Hindlimb muscle (tissue), 1 donor: ENCODE results near the gene FAF2. TPM values are rescaled to one million over a fixed set of nuclear protein-coding genes. Genes with fewer than 3 reads are reported as not detected.

Source experiments
- DNase-seq: peaks from one replicate; pipeline ENCODE4 v3.0.0-alpha.2; 2013
- polyA plus RNA-seq: library from polyadenylated mRNA; unstranded; fragments of 120-200 nt; gene quantifications from one replicate; pipeline ENCODE4 v1.2.1, GENCODE V29; 2013; ENCODE audit not compliant: insufficient read length

Gene FAF2
- polyA plus RNA-seq, 1 donor, result 26.0 TPM

GRCh38 chr5:176514244-176514950 lies 66.2 kb downstream of the FAF2 start:
- DNase-seq, result no peak

DNA sequence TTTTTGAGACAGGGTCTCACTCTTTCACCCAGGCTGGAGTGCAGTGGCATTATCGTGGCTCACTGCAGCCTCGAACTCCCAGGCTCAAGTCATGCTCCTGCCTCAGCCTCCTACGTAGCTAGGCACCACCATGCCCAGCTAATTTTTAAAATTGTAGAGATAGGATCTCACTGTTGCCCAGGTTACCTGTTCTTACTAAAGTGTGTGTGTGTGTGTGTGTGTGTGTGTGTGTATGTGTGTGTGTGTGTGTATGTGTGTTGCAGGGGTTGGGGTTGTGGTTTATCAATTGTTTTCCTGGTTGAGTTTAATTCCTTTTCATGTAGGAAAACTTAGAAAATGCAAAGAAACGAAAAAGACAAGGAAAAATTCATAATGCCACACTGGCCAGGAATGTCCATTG lies 67.2 kb downstream of the FAF2 start:
- DNase-seq, result no peak

DNA sequence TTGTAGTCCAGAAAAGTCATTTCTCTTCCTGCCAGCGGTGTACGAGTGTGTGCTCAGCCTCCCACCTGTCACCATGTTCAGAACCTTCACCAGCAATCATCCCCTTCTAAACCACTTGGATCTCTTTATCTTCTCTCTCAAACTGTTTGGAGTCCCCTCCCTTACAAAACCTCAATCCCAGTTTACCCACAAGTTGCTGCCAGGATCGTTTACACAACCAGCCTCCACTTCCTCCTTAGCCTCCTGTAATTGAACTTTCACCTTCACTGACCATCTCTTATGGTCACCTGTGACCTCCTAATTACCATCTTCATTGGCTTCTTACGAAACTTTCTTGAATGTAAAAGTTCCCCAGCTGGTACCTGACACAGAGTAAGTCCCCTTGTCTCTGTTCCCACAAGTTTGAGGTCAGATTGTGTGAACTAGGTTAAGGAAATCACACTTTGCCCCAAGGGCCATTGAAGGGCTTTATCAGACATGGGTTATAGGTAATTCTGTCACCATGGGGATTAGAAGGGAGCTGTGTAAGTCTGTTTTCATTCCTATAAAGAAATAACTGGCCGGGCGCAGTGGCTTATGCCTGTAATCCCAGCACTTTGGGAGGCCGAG lies 69.0 kb downstream of the FAF2 start:
- no peak for DNase-seq

DNA sequence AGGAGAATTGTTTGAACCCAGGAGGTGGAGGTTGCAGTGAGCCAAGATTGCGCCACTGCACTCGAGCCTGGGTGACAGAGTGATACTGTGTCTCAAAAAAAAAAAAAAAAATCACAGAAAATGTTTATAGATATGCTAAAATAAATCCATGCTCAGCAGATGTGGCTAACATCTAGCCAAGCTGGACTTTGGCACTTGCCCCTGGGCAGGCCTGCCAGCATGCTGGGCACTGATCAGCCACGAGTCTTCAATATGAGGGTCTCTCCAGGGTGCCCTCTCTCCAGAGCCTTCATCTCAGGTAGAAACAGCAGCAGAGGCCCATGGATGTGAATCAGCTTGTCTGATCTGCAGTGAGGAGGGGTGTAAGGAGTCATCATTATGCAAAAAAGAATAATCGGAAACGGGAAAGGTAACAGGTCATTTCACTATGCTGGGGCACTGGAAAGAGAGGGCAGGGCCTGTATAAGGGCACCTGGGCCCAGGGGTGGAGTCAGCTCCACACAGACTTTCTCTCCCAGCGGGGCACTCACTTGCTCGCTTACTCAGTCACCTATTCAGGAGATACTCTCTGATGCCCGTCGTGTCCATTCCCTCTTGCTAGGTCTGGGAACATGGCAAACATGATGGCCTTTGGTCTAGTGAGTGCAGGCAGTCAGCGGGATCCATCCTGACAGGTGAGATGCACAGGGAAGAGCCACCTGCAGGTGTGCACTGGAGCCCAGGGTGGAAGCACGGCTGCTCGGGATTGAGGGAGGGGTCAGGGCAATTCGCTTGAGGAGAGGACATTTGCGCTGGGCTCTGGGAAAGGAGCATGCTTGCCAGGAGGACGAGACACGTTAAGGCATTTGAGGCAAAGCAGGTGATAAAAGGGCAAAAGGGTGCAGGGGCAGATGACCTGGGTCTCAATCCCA lies 71.9 kb downstream of the FAF2 start:
- DNase-seq, result no peak

DNA sequence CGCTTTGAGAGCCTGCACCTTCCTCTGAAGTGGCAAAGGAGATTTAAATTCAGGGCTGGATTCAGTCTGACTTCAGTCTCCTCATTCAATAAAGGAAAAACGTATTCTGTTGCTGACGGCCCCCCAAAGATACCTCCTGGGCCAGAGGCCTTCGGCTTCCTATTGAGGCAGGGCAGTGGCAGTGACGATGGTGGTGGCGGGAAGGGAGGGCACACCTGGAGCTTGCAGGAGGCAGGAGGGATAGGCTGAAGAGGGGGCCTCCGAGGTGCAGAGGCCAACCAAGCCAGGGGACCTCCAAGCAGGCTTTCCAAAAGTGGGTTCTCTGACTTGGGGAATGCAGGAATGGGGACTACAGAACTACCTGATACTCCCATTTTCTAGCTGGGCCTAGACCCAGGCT lies 73.1 kb downstream of the FAF2 start:
- DNase-seq, result no peak

GRCh38 chr5:176521699-176522263 lies 73.6 kb downstream of the FAF2 start:
- DNase-seq, result no peak

DNA sequence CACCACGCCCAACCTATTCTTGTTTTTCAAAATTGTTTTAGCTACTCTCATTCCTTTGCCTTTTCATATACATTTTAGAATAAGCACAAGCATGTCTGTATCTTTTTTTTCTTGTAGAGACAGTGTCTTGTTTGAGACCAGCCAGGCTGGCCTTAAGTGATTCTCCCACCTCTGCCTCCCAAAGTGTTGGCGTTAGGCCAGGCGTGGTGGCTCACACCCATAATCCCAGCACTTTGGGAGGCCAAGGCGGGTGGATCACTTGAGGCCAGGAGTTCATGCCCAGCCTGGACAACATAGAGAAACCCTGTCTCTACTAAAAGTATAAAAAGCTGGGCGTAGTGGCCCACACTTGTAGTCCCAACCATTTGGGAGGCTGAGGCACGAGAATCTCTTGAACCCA lies 76.0 kb downstream of the FAF2 start:
- no peak for DNase-seq

- no peak for DNase-seq
Measured at GRCh38 chr5:176524987-176525386, 76.8 kb downstream of the FAF2 start.

DNA sequence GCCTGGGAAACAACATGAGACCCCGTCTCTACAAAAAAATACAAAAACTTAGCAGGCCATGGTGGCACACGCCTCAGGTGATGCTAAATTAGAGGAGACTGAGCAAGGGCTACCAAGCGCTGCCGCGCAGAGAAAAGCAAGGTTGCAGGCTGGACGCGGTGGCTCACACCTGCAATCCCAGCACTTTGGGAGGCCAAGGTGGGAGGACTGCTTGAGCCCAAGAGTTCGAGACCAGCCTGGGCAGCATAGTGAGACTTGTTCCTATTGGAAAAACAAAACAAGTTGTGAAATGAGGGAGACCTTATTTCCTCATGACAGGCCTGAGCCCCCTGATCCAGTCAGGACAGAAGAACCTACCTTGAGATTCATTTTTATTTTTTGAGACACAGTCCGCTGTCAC lies 77.5 kb downstream of the FAF2 start:
- DNase-seq, result no peak

DNA sequence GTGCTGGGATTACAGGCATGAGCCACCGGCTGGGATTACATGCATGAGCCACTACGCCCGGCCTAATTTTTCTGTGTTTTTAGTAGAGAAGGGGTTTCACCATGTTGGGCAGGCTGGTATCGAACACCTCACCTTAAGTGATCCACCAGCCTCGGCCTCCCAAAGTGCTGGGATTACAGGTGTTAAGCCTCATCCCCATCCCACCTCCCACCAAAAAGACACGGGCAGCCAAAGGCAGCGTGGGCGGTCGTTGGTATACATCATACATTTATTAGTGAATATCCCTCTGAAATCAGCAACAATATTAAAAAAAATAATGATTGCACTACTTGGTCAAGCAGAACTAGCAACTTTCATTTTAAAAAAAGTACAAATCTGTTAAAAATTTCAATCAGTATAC lies 78.3 kb downstream of the FAF2 start:
- no peak for DNase-seq

GRCh38 chr5:176527246-176528222 lies 79.3 kb downstream of the FAF2 start:
- DNase-seq, result no peak

DNA sequence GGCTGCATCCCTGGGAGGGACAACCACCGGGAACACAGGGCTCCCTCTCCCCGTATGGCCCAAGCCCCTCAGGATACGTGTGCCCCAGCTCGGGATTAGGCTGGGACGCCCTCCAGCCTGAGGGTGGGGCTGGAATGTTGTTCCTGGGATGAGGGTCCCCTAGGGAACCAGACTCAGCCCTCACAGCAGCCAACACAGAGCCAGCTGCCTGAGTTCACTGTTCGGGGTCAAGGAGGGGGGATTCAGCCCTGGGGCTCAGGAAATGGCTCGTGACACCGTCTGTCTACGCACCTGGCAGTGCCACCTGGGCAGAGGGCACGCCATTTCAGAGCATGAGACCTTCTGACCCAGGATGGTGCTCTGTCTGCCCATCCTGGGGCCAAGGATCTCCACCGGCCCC lies 80.1 kb downstream of the FAF2 start:
- DNase-seq, result no peak

GRCh38 chr5:176528761-176529115 lies 80.6 kb downstream of the FAF2 start:
- DNase-seq, result no peak

DNA sequence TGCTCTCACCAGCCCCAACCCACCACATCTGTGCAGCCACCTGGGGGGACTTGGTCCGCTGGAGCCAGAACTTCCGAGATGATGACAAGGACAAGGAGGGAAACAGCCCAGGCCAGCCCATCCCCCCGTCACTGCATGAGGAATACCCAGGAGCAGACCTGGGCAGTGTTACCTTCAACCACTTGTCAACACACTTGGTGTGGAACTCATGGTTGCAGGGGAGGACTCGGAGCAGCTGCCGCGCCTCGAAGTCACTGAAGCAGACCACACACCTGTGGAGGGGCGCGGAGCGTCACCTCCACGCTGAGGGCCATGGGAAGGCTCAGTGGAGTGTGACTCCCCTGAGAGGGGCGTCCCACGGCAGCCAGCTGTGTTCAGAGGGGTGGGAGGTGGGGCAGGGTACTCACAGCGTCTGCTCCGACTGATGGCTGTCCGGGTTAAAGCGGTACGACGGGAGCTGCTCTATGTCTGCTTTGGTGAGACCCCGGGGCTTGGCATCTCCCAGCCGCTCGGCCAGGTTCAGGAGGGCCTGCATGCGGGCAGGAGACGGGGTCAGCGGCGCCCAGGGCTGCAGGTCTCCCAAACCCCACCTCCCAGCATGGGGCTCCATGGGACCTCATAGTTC lies 81.0 kb downstream of the FAF2 start:
- DNase-seq, result no peak

- no peak for DNase-seq
Measured at GRCh38 chr5:176529741-176530141, 81.6 kb downstream of the FAF2 start.

DNA sequence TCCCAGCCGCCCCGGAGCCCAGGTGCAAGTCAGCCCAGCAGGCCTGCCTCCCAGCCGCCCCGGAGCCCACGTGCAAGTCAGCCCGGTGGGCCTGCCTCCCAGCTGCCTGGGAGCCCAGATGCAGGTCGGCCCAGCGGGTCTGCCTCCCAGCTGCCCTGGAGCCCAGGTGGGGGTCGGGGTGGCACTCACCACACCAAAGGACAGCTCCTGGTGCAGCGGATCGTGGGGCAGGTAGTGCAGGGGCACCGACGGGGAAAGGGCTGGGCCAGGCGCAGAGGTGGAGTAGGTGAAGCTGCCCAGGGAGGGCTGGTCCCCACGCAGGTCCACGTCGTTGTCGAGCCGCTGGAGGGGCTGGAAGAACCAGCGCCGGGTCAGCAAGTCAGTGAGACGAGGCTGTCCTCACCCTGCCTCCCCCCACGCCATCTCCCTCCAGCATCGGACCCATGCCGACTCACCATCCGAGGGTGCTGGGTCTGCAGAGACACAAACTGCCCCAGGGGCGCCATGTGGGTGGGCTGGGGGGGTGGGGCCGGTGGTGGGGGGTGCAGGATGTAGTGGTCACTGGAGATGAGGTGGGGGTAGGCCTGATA lies 82.3 kb downstream of the FAF2 start:
- DNase-seq, result no peak

- peak; percentile 59 for DNase-seq
Measured at GRCh38 chr5:176530983-176531901, 83.1 kb downstream of the FAF2 start.

DNA sequence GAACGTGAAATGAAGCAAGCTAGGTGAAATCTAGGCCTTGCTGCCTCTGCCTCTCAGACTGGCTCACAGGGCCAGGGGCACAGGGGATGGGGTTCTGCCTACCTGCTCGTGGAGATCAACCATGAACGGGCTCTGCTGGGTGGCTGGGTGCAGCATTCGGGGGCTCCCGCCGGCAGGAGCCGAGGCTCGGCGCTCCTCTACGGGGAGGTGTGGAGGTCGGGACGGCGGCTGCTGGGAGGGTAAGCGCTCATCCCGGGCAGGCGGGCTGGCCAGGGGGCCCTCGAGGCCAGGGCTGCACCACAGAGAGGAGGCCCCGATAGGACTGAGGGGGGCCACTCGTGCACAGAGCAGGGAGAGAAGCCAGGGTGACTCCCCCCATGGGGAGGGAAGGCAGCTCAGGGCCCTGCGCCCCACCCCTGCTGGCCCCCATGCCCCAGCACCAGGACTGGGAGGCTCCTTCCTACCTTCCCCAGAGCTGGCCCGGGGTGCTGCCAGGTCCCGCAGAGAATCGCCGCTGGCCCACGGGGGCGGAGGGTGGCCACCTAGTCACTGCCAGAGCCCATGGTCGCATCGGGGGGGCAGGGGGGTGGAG lies 83.8 kb downstream of the FAF2 start:
- DNase-seq, result no peak

DNA sequence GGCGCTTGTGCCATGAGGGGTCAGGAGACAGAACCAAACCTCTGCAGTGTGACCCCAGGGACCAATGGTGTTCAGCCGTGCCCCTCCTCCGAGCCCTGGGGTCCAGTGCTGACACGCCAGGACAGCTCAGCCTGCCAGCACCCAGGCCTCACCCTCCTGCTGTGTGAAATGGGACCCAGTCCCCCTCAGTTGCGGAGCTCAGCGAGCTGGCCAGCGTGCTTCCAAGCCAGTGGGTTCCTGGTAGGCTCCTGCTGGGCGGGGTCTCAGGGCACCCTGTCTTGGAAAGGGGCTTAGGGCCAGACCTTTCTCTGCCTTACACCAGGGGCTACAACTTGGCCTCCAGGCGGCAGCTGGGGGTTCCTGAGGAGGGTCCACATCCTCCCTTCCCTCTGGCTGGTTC lies 84.6 kb downstream of the FAF2 start:
- DNase-seq, result no peak

- DNase-seq, result peak; percentile 58
Measured at GRCh38 chr5:176533390-176533789, 85.2 kb downstream of the FAF2 start.
